T-helper 1 cell treated with Interleukin-12 subunit alpha and Interleukin-12 subunit beta and Interleukin-4 antibody, amounts not matched to agents 30 μg/mL and 1 μg/mL, for 36 hours (primary cell): ENCODE results near the gene VPS26B.
"Not testable (repeated sequence)": the region's sequence is repeated elsewhere in the genome, so short reads cannot be mapped to it uniquely, and the experiment has no call there.

ENCODE experiments used
- H3K27ac Mint-ChIP-seq: one replicate; pipeline ENCODE4 v1.8.0; 2021; ENCODE audit warnings: mild to moderate bottlenecking, mixed read lengths
- H3K27me3 Mint-ChIP-seq: one replicate; pipeline ENCODE4 v1.8.0; 2021; ENCODE audit warnings: low read depth, mixed read lengths
- H3K36me3 Mint-ChIP-seq: one replicate; pipeline ENCODE4 v1.8.0; 2021; ENCODE audit warnings: low read depth, mixed read lengths
- H3K4me1 Mint-ChIP-seq: one replicate; pipeline ENCODE4 v1.8.0; 2021; ENCODE audit warnings: low read depth, mixed read lengths
- H3K4me3 Mint-ChIP-seq: one replicate; pipeline ENCODE4 v1.8.0; 2021; ENCODE audit warnings: mild to moderate bottlenecking, moderate library complexity, mixed read lengths
- H3K9me3 Mint-ChIP-seq: one replicate; pipeline ENCODE4 v1.8.0; 2021; ENCODE audit warnings: mixed read lengths

VPS26B gene

GRCh38 chr11:134275534-134276395, 51.3 kb downstream of the VPS26B start, which contains the start of gene GLB1L3:
Gene GLB1L3 (plus strand): TSS chr11:134276379. CDS start chr11:134276741, 362 bp downstream.
- Mint-ChIP-seq H3K9me3 (peaks cover 4% of the 10 kb centered on the region), H3K4me1 (peaks cover 53% of the 10 kb centered on the region), H3K4me3 (peak within 1 kb of the TSS; percentile 93), H3K36me3 (peaks cover 17% of the 10 kb centered on the region), H3K27me3 (no peaks in the 10 kb centered on the region), H3K27ac (peak within 1 kb of the TSS; percentile 96)

- peaks cover 17% of the 10 kb centered on the region for H3K36me3 Mint-ChIP-seq
- peaks cover 4% of the 10 kb centered on the region for H3K9me3 Mint-ChIP-seq
- H3K4me3 Mint-ChIP-seq = peak overlapping the region; percentile 93
- peak overlapping the region; percentile 96 for H3K27ac Mint-ChIP-seq
- no peaks in the 10 kb centered on the region for H3K27me3 Mint-ChIP-seq
- peaks cover 46% of the 10 kb centered on the region for H3K4me1 Mint-ChIP-seq
These were observed 52.1 kb downstream of the VPS26B start for GRCh38 chr11:134276396-134277182.

GRCh38 chr11:134277183-134278001, 52.9 kb downstream of the VPS26B start:
- Mint-ChIP-seq H3K9me3 (peaks cover 4% of the 10 kb centered on the region), H3K27me3 (no peaks in the 10 kb centered on the region), H3K4me1 (peaks cover 43% of the 10 kb centered on the region), H3K27ac (peak overlapping the region; percentile 60), H3K4me3 (peak overlapping the region; percentile 83), H3K36me3 (peaks cover 15% of the 10 kb centered on the region)

GRCh38 chr11:134278356-134278755, 53.9 kb downstream of the VPS26B start:
- peaks cover 12% of the 10 kb centered on the region for H3K36me3 Mint-ChIP-seq

GRCh38 chr11:134281635-134282034, 57.2 kb downstream of the VPS26B start:
- Mint-ChIP-seq H3K36me3 (peaks cover 11% of the 10 kb centered on the region), H3K4me1 (peaks cover 13% of the 10 kb centered on the region)
- H3K4me3 Mint-ChIP-seq, H3K9me3 Mint-ChIP-seq, H3K27me3 Mint-ChIP-seq, H3K27ac Mint-ChIP-seq: not testable (repeated sequence)

More at GRCh38 chr11:134278356-134278755, 53.9 kb downstream of the VPS26B start:
- Mint-ChIP-seq H3K9me3 (peaks cover 4% of the 10 kb centered on the region), H3K4me1 (peaks cover 34% of the 10 kb centered on the region), H3K27ac (no peak overlapping the region), H3K27me3 (no peaks in the 10 kb centered on the region), H3K4me3 (no peak overlapping the region)

GRCh38 chr11:134282121-134283045, 57.9 kb downstream of the VPS26B start:
- no peak overlapping the region for H3K27ac Mint-ChIP-seq
- H3K9me3 Mint-ChIP-seq = peaks cover 4% of the 10 kb centered on the region
- H3K4me1 Mint-ChIP-seq = peaks cover 10% of the 10 kb centered on the region
- no peak overlapping the region for H3K4me3 Mint-ChIP-seq
- no peaks in the 10 kb centered on the region for H3K27me3 Mint-ChIP-seq
- peaks cover 11% of the 10 kb centered on the region for H3K36me3 Mint-ChIP-seq

- peaks cover 9% of the 10 kb centered on the region for H3K4me1 Mint-ChIP-seq
- H3K4me3 Mint-ChIP-seq = no peak overlapping the region
- peaks cover 9% of the 10 kb centered on the region for H3K36me3 Mint-ChIP-seq
- H3K27me3 Mint-ChIP-seq = no peaks in the 10 kb centered on the region
- H3K9me3 Mint-ChIP-seq = peaks cover under 1% of the 10 kb centered on the region
- no peak overlapping the region for H3K27ac Mint-ChIP-seq
These were observed 59.2 kb downstream of the VPS26B start for GRCh38 chr11:134283461-134284230.

GRCh38 chr11:134284349-134284748, 59.9 kb downstream of the VPS26B start:
- not testable (repeated sequence) for H3K4me1 Mint-ChIP-seq, H3K4me3 Mint-ChIP-seq, H3K36me3 Mint-ChIP-seq, H3K9me3 Mint-ChIP-seq, H3K27ac Mint-ChIP-seq, H3K27me3 Mint-ChIP-seq

GRCh38 chr11:134287561-134287960, 63.1 kb downstream of the VPS26B start:
- Mint-ChIP-seq H3K27ac (no peak overlapping the region), H3K27me3 (no peaks in the 10 kb centered on the region), H3K4me3 (no peak overlapping the region), H3K9me3 (no peaks in the 10 kb centered on the region), H3K36me3 (peaks cover 3% of the 10 kb centered on the region), H3K4me1 (peaks cover 3% of the 10 kb centered on the region)

- H3K27ac Mint-ChIP-seq = no peak overlapping the region
- H3K36me3 Mint-ChIP-seq = peaks cover 3% of the 10 kb centered on the region
- peaks cover 3% of the 10 kb centered on the region for H3K4me1 Mint-ChIP-seq
- no peaks in the 10 kb centered on the region for H3K9me3 Mint-ChIP-seq
- H3K4me3 Mint-ChIP-seq = no peak overlapping the region
- no peaks in the 10 kb centered on the region for H3K27me3 Mint-ChIP-seq
These were observed 64.0 kb downstream of the VPS26B start for GRCh38 chr11:134288486-134288885.

- Mint-ChIP-seq H3K36me3 (no peaks in the 10 kb centered on the region), H3K4me1 (peaks cover 3% of the 10 kb centered on the region), H3K9me3 (no peaks in the 10 kb centered on the region), H3K27ac (no peak overlapping the region), H3K27me3 (no peaks in the 10 kb centered on the region), H3K4me3 (no peak overlapping the region)
These were observed 64.7 kb downstream of the VPS26B start for GRCh38 chr11:134289167-134289566.

GRCh38 chr11:134289789-134290188, 65.3 kb downstream of the VPS26B start:
- no peaks in the 10 kb centered on the region for H3K9me3 Mint-ChIP-seq
- H3K4me3 Mint-ChIP-seq = no peak overlapping the region
- H3K36me3 Mint-ChIP-seq = peaks cover 4% of the 10 kb centered on the region
- H3K4me1 Mint-ChIP-seq = peaks cover 3% of the 10 kb centered on the region
- H3K27ac Mint-ChIP-seq = no peak overlapping the region
- H3K27me3 Mint-ChIP-seq = no peaks in the 10 kb centered on the region

GRCh38 chr11:134290646-134291045, 66.2 kb downstream of the VPS26B start:
- Mint-ChIP-seq H3K36me3 (peaks cover 7% of the 10 kb centered on the region), H3K27ac (no peak overlapping the region), H3K27me3 (no peaks in the 10 kb centered on the region), H3K9me3 (no peaks in the 10 kb centered on the region), H3K4me3 (no peak overlapping the region), H3K4me1 (peaks cover 3% of the 10 kb centered on the region)
